ENCODE measurements around the gene LLGL2. TPM values are rescaled to one million over a fixed set of nuclear protein-coding genes. Genes with fewer than 3 reads are reported as not detected.

The LLGL2 gene
- total RNA-seq, 1 donor from 2014 or later, result 34.4 TPM

GRCh38 chr17:75548813-75549212 is 23.3 kb downstream of the LLGL2 start:
- Mint-ChIP-seq H3K36me3 (ENCODE audit: low read depth, unreplicated experiment) (peaks cover 3% of the 10 kb centered on the region), H3K27ac (ENCODE audit: unreplicated experiment) (no peak overlapping the region), H3K27me3 (ENCODE audit: unreplicated experiment) (peaks cover 4% of the 10 kb centered on the region), H3K4me3 (ENCODE audit: unreplicated experiment) (no peak overlapping the region), H3K4me1 (ENCODE audit: unreplicated experiment) (peaks cover 21% of the 10 kb centered on the region), H3K9me3 (ENCODE audit: unreplicated experiment) (no peaks in the 10 kb centered on the region)
- TF ChIP-seq CTCF (IDR thresholded peaks at IDR 0.05; ENCODE audit: unreplicated experiment), result no peak
- no peak for DNase-seq (ENCODE audit: low spot score)

GRCh38 chr17:75549246-75550138 is 24.0 kb downstream of the LLGL2 start:
- DNase-seq (ENCODE audit: low spot score), result no peak
- H3K4me1 Mint-ChIP-seq (ENCODE audit: unreplicated experiment), result peaks cover 15% of the 10 kb centered on the region
- H3K27ac Mint-ChIP-seq (ENCODE audit: unreplicated experiment), result no peak overlapping the region
- no peaks in the 10 kb centered on the region for H3K9me3 Mint-ChIP-seq (ENCODE audit: unreplicated experiment)
- peaks cover 3% of the 10 kb centered on the region for H3K36me3 Mint-ChIP-seq (ENCODE audit: low read depth, unreplicated experiment)
- H3K4me3 Mint-ChIP-seq (ENCODE audit: unreplicated experiment), result no peak overlapping the region
- H3K27me3 Mint-ChIP-seq (ENCODE audit: unreplicated experiment), result peaks cover 4% of the 10 kb centered on the region
- TF ChIP-seq CTCF (IDR thresholded peaks at IDR 0.05; ENCODE audit: unreplicated experiment), result no peak

- DNase-seq (ENCODE audit: low spot score), result no peak
- Mint-ChIP-seq H3K4me1 (ENCODE audit: unreplicated experiment) (peaks cover 12% of the 10 kb centered on the region), H3K36me3 (ENCODE audit: low read depth, unreplicated experiment) (peaks cover 3% of the 10 kb centered on the region), H3K27me3 (ENCODE audit: unreplicated experiment) (peaks cover 4% of the 10 kb centered on the region), H3K4me3 (ENCODE audit: unreplicated experiment) (no peak overlapping the region), H3K27ac (ENCODE audit: unreplicated experiment) (no peak overlapping the region), H3K9me3 (ENCODE audit: unreplicated experiment) (no peaks in the 10 kb centered on the region)
- TF ChIP-seq CTCF (IDR thresholded peaks at IDR 0.05; ENCODE audit: unreplicated experiment), result no peak
Measured at GRCh38 chr17:75550139-75550465, 24.6 kb downstream of the LLGL2 start.

- Mint-ChIP-seq H3K27me3 (ENCODE audit: unreplicated experiment) (peaks cover 4% of the 10 kb centered on the region), H3K4me1 (ENCODE audit: unreplicated experiment) (peaks cover 12% of the 10 kb centered on the region), H3K27ac (ENCODE audit: unreplicated experiment) (no peak overlapping the region), H3K9me3 (ENCODE audit: unreplicated experiment) (no peaks in the 10 kb centered on the region), H3K36me3 (ENCODE audit: low read depth, unreplicated experiment) (peaks cover 2% of the 10 kb centered on the region), H3K4me3 (ENCODE audit: unreplicated experiment) (no peak overlapping the region)
- no peak for TF ChIP-seq CTCF (IDR thresholded peaks at IDR 0.05; ENCODE audit: unreplicated experiment)
- DNase-seq (ENCODE audit: low spot score), result no peak
Measured at GRCh38 chr17:75551266-75551665, 25.8 kb downstream of the LLGL2 start.

Data from endothelial cell (in vitro differentiated cells).